Hepatocyte (in vitro differentiated cells): ENCODE data around the gene FAM81A.

Experiments used
- EZH2 ChIP-seq: fragments of 200-600 bp; sonication (generic); IDR thresholded peaks from 2 replicates; pipeline ENCODE4 v1.6.1; 2016; ENCODE audit warnings: antibody characterized with exemption, mild to moderate bottlenecking, borderline replicate concordance
- TF ChIP-seq, protein P1 (sequence below): fragments of 200-600 bp; sonication (generic); IDR thresholded peaks from 2 replicates; pipeline ENCODE4 v1.5.1; 2016; ENCODE audit warnings: antibody characterized with exemption, mild to moderate bottlenecking; ENCODE audit not compliant: poor library complexity

- TF ChIP-seq, protein P1, sequence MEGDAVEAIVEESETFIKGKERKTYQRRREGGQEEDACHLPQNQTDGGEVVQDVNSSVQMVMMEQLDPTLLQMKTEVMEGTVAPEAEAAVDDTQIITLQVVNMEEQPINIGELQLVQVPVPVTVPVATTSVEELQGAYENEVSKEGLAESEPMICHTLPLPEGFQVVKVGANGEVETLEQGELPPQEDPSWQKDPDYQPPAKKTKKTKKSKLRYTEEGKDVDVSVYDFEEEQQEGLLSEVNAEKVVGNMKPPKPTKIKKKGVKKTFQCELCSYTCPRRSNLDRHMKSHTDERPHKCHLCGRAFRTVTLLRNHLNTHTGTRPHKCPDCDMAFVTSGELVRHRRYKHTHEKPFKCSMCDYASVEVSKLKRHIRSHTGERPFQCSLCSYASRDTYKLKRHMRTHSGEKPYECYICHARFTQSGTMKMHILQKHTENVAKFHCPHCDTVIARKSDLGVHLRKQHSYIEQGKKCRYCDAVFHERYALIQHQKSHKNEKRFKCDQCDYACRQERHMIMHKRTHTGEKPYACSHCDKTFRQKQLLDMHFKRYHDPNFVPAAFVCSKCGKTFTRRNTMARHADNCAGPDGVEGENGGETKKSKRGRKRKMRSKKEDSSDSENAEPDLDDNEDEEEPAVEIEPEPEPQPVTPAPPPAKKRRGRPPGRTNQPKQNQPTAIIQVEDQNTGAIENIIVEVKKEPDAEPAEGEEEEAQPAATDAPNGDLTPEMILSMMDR: no peak
- TF ChIP-seq EZH2: no peak
Measured at GRCh38 chr15:59424616-59425015, 13.4 kb upstream of the FAM81A start.
